ENCODE results near the gene WDR87. TPM values are rescaled to one million over a fixed set of nuclear protein-coding genes. Genes with fewer than 3 reads are reported as not detected.

The WDR87 gene
- total RNA-seq, 6 donors from 2014 or later = not detected

DNA sequence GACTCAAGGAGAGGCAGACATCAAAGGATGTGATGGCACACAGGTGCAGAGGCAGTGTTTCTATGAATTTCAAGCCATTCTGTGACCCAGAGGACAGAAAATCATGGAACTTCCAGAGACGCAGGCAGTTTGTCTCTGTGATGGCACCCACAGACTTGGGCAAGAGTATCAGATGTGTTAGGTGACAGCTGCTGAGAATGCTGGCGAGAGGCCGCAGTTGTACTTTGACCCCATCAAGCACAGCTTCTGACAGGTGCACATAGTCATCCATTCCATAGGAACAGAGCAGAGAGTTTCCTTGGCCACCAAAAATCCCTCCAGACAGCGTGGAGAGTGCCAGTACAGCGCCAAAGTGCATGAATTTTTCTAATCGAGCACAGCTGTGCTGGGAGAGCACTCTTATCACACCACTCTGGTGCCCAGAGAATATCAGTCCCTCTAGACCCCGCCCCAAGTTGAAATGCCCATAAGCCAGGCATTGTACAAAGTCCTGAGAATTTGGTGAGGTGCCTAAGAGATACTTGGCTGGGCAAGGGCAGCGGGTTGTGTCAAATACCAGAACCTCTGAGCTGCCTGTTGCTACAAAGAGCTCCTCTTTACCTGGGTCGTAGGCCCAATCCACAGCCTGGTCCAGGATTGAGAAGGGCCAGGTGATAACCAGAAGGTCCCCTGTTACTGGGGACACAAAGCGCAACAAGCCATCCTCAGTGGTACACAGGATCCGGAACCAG, 12.4 kb downstream of the WDR87 start:
- Histone ChIP-seq H3K27me3 (no peaks in the 10 kb centered on the region), H3K9me3 (no peaks in the 10 kb centered on the region), H3K4me3 (no peak overlapping the region), H3K27ac (no peak overlapping the region), H3K4me1 (no peaks in the 10 kb centered on the region), H3K36me3 (no peaks in the 10 kb centered on the region)
- TF ChIP-seq POLR2AphosphoS5 (IDR thresholded peaks at IDR 0.05) = no peak
- TF ChIP-seq, protein P1, sequence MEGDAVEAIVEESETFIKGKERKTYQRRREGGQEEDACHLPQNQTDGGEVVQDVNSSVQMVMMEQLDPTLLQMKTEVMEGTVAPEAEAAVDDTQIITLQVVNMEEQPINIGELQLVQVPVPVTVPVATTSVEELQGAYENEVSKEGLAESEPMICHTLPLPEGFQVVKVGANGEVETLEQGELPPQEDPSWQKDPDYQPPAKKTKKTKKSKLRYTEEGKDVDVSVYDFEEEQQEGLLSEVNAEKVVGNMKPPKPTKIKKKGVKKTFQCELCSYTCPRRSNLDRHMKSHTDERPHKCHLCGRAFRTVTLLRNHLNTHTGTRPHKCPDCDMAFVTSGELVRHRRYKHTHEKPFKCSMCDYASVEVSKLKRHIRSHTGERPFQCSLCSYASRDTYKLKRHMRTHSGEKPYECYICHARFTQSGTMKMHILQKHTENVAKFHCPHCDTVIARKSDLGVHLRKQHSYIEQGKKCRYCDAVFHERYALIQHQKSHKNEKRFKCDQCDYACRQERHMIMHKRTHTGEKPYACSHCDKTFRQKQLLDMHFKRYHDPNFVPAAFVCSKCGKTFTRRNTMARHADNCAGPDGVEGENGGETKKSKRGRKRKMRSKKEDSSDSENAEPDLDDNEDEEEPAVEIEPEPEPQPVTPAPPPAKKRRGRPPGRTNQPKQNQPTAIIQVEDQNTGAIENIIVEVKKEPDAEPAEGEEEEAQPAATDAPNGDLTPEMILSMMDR (IDR thresholded peaks at IDR 0.05) = no peak
- TF ChIP-seq POLR2A (IDR thresholded peaks at IDR 0.05) = no peak
- no peak for TF ChIP-seq EP300 (IDR thresholded peaks at IDR 0.05)
- no peak for ATAC-seq (ENCODE audit: low FRiP score in 2 of 2)
- no peak for DNase-seq
- WGBS, 2 donors = 76 to 91% methylated on average over 6 to 10 of the region's 11 CpGs

DNA sequence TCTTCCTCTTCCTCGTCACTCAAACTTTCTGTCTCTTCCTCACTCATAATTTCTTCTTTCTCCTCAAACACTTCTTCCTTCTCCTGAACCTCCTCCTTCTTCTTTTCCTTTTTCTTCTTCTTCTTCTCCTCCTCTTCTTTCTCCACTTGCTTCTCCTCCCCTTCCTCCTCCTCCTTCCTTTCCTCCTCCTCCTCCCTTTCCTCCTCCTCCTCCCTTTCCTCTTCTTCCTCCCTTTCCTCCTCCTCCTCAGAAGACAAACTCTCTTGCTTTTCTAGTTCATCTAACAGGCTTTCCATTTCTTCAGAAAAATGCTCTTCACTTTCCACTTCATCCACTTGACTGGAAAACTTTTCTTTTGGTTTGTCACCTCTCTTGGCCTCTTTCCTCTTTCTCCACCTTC, 19.8 kb downstream of the WDR87 start:
- peaks cover 0 to 4% (median 0%) of the 10 kb centered on the region in 4 donors for H3K9me3 ChIP-seq
- DNase-seq = no peak
- no peaks in the 10 kb centered on the region for H3K27me3 ChIP-seq
- H3K4me1 ChIP-seq = no peaks in the 10 kb centered on the region
- WGBS, 2 donors = 77 to 85% methylated on average over 1 of the region's 1 CpG
- no peak overlapping the region for H3K4me3 ChIP-seq
- no peak for ATAC-seq (ENCODE audit: low FRiP score in 2 of 2)
- no peaks in the 10 kb centered on the region for H3K36me3 ChIP-seq
- H3K27ac ChIP-seq = no peak overlapping the region
- TF ChIP-seq, protein P1 (IDR thresholded peaks at IDR 0.05) = no peak
- TF ChIP-seq POLR2AphosphoS5 (IDR thresholded peaks at IDR 0.05) = no peak
- TF ChIP-seq POLR2A (IDR thresholded peaks at IDR 0.05) = no peak
- TF ChIP-seq EP300 (IDR thresholded peaks at IDR 0.05) = no peak

DNA sequence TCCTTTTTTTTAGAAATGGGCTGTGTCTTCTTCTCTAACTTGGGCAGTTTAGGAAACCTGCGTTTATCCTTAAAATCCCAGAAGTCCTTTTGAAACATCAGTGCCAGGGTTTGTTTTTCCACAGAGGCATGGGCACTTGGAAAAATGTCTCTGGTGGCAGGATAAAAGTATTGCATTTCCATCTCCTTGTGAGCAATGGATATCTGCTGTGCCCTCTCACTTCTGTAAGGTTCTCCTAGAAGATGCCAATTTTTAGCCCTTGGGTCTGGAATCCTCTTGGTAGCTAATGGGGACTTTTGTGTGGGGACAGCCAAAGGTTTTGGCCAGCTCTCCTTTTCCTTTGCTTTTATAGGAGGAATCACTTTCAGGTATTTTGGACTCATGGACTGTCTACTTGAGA, 21.0 kb downstream of the WDR87 start:
- Histone ChIP-seq H3K36me3 (no peaks in the 10 kb centered on the region), H3K4me3 (no peak overlapping the region), H3K9me3 (peaks cover 0 to 4% (median 0%) of the 10 kb centered on the region in 4 donors), H3K4me1 (no peaks in the 10 kb centered on the region), H3K27me3 (no peaks in the 10 kb centered on the region), H3K27ac (no peak overlapping the region)
- ATAC-seq (ENCODE audit: low FRiP score in 2 of 2) (no peak), DNase-seq (no peak)
- TF ChIP-seq, protein P1 (IDR thresholded peaks at IDR 0.05) = no peak
- TF ChIP-seq POLR2A (IDR thresholded peaks at IDR 0.05) = no peak
- no peak for TF ChIP-seq EP300 (IDR thresholded peaks at IDR 0.05)
- TF ChIP-seq POLR2AphosphoS5 (IDR thresholded peaks at IDR 0.05) = no peak
- WGBS, 2 donors = 88 to 100% methylated on average over 1 of the region's 1 CpG

DNA sequence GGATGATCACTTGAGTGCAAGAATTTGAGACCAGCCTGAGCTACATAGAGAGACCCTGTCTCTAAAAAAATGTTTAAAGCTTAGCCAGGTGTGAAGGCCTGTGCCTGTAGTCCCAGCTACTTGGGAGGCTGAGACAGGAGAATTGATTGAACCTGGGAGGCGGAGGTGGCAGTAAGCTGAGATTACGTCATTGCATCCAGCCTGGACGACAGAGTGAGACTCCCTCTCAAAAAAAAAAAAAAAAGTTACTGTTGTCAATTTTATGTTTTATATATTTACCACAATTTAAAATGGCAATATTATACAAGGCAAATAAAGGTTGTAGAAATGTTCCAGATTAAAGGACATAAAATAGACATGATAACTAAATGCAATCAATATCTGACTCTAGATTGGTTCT, 29.2 kb downstream of the WDR87 start:
- Histone ChIP-seq H3K27me3 (no peaks in the 10 kb centered on the region), H3K4me3 (no peak overlapping the region), H3K4me1 (no peaks in the 10 kb centered on the region), H3K27ac (no peak overlapping the region), H3K9me3 (peaks cover 0 to 3% (median 0%) of the 10 kb centered on the region in 4 donors), H3K36me3 (no peaks in the 10 kb centered on the region)
- 79 to 97% methylated on average over 3 of the region's 3 CpGs for WGBS, 2 donors
- no peak for DNase-seq
- no peak for TF ChIP-seq POLR2A (IDR thresholded peaks at IDR 0.05)
- TF ChIP-seq, protein P1 (IDR thresholded peaks at IDR 0.05) = no peak
- no peak for ATAC-seq (ENCODE audit: low FRiP score in 2 of 2)

DNA sequence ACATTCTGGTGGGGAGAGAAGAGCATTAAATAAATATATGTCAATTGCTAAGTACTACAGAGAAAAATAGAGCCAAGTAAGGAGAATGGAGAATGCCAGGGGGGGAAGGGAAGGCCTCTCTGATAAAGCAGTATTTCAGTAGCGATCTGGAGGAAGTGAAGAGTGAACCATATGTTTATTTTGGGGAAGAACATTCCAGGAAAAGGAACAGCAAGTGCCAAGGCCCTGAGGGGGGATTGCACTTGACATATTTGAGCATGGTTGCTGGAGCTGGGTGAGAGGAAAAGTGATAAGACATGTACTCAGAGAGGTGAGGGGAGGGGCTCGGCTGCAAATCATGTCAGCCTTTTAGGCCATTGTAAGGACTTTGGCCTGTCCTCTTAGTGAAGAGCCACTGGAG, 30.4 kb downstream of the WDR87 start:
- Histone ChIP-seq H3K27me3 (no peaks in the 10 kb centered on the region), H3K4me3 (no peak overlapping the region), H3K9me3 (no peaks in the 10 kb centered on the region), H3K27ac (no peak overlapping the region), H3K4me1 (no peaks in the 10 kb centered on the region), H3K36me3 (no peaks in the 10 kb centered on the region)
- DNase-seq (no peak), ATAC-seq (ENCODE audit: low FRiP score in 2 of 2) (no peak)
- no peak for TF ChIP-seq EP300 (IDR thresholded peaks at IDR 0.05)
- no peak for TF ChIP-seq POLR2AphosphoS5 (IDR thresholded peaks at IDR 0.05)
- TF ChIP-seq, protein P1 (IDR thresholded peaks at IDR 0.05) = no peak
- TF ChIP-seq POLR2A (IDR thresholded peaks at IDR 0.05) = no peak
- 28 to 32% methylated on average over 2 of the region's 2 CpGs for WGBS, 2 donors

Data from upper lobe of left lung (tissue), 6 donors.